Measurements from ENCODE around the gene FOXA3. TPM values are rescaled to one million over a fixed set of nuclear protein-coding genes. Genes with fewer than 3 reads are reported as not detected.

The FOXA3 gene
- total and polyA plus RNA-seq, 3 donors from 2014 or later, result 1.5 to 1.7 (median 1.7) TPM

- no peaks in the 10 kb centered on the region for H3K4me1 ChIP-seq
- TF ChIP-seq POLR2A (IDR thresholded peaks at IDR 0.05) (no peak), CTCF (IDR thresholded peaks at IDR 0.05) (peak; percentile 86 to 96 (median 93))
- H3K36me3 ChIP-seq (ENCODE audit: low read depth, missing control alignments), result no peaks in the 10 kb centered on the region
- intact Hi-C loops (cut with DNase I; ENCODE audit: low total_unique reads), result no loop called here
- H3K9me3 ChIP-seq, result no peaks in the 10 kb centered on the region
- H3K4me3 ChIP-seq, result no peak overlapping the region
- peak; percentile 96 for DNase-seq
- 28 to 30% methylated on average over 23 to 24 of the region's 24 CpGs for WGBS, 2 donors
- H3K27me3 ChIP-seq, result no peaks in the 10 kb centered on the region
- H3K27ac ChIP-seq, result no peak overlapping the region
These were observed 47.0 kb upstream of the FOXA3 start for GRCh38 chr19:45817010-45817724.

GRCh38 chr19:45817725-45818301 is 46.3 kb upstream of the FOXA3 start:
- WGBS, 2 donors, result 73 to 81% methylated on average over 8 to 19 of the region's 19 CpGs
- intact Hi-C loops (cut with DNase I; ENCODE audit: low total_unique reads), result no loop called here

GRCh38 chr19:45819769-45820168 is 44.4 kb upstream of the FOXA3 start:
- H3K36me3 ChIP-seq (ENCODE audit: low read depth, missing control alignments), result no peaks in the 10 kb centered on the region
- DNase-seq, result no peak
- intact Hi-C loops (cut with DNase I; ENCODE audit: low total_unique reads), result no loop called here

More at GRCh38 chr19:45817725-45818301, 46.3 kb upstream of the FOXA3 start:
- no peaks in the 10 kb centered on the region for H3K9me3 ChIP-seq
- no peaks in the 10 kb centered on the region for H3K27me3 ChIP-seq
- no peak overlapping the region for H3K27ac ChIP-seq
- H3K36me3 ChIP-seq (ENCODE audit: low read depth, missing control alignments), result no peaks in the 10 kb centered on the region
- TF ChIP-seq POLR2A (IDR thresholded peaks at IDR 0.05) (no peak), CTCF (IDR thresholded peaks at IDR 0.05) (no peak)
- H3K4me3 ChIP-seq, result no peak overlapping the region
- no peaks in the 10 kb centered on the region for H3K4me1 ChIP-seq
- no peak for DNase-seq

GRCh38 chr19:45820413-45821102 is 43.6 kb upstream of the FOXA3 start:
- Histone ChIP-seq H3K4me1 (no peaks in the 10 kb centered on the region), H3K9me3 (no peaks in the 10 kb centered on the region), H3K36me3 (ENCODE audit: low read depth, missing control alignments) (no peaks in the 10 kb centered on the region), H3K27ac (no peak overlapping the region), H3K27me3 (no peaks in the 10 kb centered on the region), H3K4me3 (no peak overlapping the region)
- 66 to 77% methylated on average over 17 to 20 of the region's 20 CpGs for WGBS, 2 donors
- DNase-seq, result no peak
- intact Hi-C loops (cut with DNase I; ENCODE audit: low total_unique reads), result no loop called here
- TF ChIP-seq CTCF (IDR thresholded peaks at IDR 0.05) (no peak), POLR2A (IDR thresholded peaks at IDR 0.05) (no peak)

More at GRCh38 chr19:45819769-45820168, 44.4 kb upstream of the FOXA3 start:
- 67 to 79% methylated on average over 3 to 6 of the region's 6 CpGs for WGBS, 2 donors
- Histone ChIP-seq H3K27ac (no peak overlapping the region), H3K4me1 (no peaks in the 10 kb centered on the region), H3K27me3 (no peaks in the 10 kb centered on the region), H3K4me3 (no peak overlapping the region), H3K9me3 (no peaks in the 10 kb centered on the region)
- no peak for TF ChIP-seq CTCF (IDR thresholded peaks at IDR 0.05)
- no peak for TF ChIP-seq POLR2A (IDR thresholded peaks at IDR 0.05)

All from testis (tissue), 3 donors.